NCI-H128 (cell line): ENCODE measurements around the gene MAGEF1.

ENCODE experiments used
- DNase-seq: peaks from one replicate; lab custom pipeline; 2025; ENCODE audit not compliant: unreplicated experiment; lab: John Stamatoyannopoulos, UW

Gene MAGEF1

DNA sequence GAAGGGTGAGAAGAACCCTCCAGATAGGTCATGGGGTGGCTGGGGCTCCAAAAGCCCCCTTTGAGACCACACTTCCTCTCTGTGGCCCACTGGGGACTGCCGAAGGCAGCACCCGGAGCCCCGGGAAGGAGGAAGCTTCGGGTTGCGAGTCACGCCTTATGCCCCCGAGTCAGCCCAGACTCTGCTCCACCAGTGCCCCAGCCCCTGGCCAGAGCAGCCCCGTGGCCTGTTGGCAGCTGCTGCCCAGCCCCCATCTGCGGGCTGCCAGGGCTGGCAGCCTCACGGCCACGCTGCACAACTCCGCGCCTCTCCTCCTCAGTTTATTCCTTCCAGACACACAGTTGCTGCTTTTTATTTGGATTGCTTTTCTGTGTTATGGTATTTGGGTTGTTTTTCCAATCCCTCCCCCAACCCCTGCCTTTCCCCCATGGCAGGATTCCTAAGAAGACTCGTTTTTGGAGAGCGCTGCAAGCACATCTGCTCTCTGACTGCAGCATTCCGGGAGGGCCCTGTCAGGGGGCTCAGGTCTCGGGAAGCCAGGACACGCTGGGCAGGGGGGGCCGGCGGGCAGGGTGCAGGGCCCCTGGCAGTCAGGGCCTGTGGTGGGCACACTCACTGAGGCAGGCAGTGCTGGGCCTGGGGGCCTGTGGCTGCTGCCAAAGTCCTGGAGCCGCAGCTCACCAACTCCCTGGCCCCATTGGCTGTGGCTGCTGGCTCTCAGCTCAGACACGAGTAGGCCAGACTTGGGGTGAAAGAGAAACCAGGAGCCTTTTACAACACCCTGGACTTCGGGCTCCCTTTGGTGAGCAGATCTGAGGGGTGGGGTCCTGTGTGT, 20.2 kb downstream of the MAGEF1 start:
- no peak for DNase-seq

DNA sequence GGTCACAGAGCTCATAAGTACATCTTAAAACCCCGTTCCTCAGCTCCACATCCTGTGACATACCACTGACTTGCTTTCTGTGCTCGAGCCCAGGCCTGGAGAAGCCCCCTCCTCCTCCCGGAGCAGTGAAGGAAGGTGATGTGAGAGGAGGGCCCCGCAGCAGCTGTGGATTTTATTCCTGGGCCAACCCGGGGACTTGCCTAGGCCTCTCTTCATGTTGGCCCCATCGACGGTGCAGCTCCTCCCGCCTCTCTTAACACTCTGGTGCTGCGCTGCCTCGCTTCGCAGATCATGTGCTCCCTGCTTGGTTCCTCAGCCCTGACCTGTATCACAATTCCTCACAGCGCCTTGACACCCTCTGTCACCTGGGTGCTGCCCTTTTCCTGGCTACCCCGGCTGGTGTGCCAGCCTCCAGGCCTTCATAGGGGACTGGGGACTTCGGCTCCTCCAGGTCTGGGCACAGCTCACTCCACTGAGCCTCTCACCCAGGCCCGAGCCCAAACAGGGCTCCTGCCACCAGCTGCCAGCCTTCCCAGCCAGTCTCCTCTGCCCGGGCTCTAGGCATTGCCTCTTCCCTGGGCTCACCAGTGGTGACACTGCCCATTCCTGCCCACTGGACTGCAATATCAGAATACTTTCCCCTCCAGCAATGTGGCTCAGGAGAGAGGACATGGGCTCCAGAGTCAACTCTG, 21.5 kb downstream of the MAGEF1 start:
- no peak for DNase-seq

DNA sequence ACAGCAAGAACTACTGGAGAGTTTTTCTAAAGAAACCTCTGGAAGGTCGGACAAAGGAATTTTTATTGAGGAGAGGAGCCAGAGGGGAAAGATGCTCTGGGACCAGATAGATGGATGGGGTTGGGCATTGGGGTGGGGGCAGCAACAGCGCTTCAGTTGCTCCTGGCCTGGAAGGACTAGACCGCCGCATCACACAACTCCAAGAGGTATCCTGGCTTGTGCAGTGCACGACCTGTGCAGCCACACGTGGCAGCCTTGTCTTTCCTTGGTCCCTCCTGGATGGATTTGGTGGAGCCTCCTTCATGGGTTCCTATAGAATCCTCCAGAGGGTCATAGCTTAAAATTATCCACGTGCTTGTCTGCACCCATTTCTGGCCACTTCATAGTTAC, 23.0 kb downstream of the MAGEF1 start:
- no peak for DNase-seq

DNA sequence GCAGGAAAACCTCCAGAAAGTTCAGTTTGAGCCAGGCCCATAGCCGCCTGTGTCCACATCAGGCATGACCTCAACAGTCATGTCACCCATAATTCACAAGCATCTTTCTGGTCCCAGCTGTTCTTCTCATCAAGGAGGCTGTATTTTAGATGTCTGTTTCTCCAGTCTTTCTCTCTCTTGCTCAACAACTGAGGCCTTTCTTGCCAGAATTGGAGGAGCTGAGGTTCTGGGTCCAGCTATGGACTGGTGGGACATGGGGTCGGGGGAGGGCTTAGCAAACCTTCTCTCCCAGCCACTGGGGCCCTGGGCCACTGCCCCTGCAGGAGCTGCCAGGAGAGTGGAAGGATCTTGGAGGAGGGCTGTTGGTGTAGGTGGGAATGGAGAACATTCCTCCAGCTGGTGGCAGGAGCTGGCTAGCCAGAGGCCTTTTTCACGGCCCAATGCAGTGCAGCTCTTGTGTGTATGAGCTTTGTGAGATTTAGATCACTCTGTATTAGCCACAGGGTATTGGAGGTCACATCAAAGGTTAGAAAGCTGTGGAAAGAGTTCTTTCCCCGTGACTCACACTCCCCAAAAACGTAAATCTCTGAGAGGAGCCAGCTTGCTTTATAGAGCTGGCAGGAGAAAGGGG, 23.5 kb downstream of the MAGEF1 start:
- no peak for DNase-seq

DNA sequence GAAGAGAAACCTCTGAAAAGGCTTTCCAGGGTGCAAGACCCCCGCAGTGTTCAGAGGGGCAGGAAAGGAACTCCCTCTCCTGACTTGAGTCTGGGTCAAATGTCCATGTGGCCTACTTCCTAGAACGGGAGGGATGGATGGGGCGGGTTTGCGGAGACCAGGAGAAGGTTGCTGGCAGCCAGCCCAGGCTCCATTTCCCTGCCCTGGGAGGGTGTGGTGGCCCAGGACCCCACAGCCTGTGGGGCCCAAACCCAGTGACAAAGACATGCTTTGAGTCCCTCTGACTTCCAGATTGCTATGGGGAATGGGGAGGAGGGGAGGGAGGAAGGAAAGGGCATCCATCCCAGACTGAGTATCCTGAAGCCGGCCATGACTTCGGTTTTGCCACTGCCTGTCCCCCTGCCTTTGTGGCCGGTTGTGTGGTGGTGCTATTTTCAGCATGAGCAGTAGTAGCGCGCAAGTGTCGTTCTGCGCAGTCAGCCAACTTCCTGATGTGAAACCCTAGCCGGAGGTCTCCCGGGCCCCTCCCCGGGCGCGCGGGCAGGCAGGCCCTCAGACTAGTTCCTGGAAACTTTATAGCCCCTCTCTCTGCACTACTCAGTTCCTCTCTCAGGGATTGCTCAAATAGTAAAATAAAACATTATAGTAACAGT, 24.4 kb downstream of the MAGEF1 start:
- DNase-seq: no peak

DNA sequence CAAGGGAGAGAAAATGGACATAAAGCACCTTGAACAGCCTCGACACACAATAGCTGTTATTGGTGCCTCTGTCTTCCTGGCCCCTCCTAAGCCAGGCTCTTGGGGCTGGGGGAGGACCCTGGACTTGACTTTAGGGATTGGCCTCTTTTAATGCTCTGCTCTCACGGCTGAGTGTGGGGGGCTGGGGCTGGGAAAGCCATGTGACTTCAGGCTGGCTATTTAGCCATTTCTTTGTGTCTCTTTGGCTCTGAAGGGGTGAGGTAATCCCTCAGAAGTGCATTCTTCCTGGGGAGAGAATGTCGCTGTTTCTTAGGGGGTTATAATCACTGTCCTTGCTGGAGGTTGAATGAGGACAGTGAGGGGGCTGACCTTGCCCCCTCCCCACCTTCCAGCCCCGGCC, 26.2 kb downstream of the MAGEF1 start:
- no peak for DNase-seq

DNA sequence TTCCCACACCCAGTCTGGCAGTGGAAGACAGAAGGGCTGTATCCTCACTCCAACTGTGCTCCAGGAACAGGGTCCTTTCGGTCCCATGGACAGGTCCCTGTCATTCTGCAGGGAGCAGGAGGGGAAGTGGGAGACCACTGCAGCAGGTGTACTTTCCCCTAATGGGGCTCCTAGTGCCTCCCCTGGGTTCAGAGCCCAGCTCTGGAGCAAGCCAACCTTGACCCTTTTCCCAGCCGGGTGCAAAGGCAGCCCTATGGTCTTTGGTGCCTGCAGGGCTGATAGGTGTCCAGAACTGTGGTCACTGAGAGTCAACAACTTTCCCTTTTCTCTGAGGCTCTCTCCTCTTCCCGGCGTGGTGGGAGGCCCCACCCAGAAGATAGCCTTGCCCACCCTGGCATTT, 26.8 kb downstream of the MAGEF1 start:
- no peak for DNase-seq

DNA sequence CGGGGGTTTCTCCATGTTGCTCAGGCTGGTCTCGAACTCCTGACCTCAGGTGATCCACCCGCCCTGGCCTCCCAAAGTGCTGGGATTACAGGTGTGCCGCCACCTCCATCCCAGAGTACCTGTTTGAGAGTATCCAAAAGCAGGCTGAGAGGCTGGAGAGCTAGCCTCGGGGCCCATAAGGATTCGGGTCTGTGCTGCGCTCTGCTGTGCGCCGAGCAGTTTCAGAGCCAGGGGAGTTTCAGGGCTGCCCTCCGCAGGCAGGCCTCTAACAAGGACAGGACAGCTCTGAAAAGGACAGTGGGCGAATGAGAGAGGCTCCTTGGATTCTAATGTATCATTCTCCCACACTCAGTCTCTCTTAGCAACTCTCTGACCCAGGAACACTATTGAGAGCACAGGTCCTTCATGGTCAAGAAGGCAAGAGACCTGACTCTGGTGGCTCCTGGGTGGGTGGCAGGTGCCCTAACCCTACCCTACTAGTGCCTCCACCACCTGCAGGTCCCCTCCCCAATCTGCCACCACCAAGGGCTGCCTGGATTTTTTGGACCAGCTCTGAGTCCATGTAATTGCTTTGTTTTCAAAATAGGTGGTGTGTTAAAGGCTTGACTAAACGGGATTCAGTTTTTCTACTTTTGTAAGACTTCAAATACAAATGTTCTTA, 27.8 kb downstream of the MAGEF1 start:
- DNase-seq: no peak

DNA sequence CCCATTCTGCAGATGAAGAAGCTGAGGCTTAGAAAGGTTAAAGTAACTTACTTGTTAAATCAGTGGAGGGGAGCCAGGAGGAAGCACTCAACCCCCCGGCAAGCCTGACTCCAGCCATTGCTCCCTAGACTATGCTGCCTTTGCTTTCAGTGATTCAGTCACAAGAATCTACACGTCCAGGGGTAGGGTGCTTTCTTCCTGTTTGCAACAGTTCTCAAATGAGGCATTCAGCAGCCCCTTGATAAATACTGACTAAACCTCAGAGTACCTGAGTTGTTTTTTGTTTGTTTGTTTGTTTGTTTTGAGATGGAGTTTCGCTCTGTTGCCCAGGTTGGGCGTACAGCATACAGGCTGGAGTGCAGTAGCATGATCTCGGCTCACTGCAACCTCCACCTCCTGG, 28.6 kb downstream of the MAGEF1 start:
- no peak for DNase-seq

DNA sequence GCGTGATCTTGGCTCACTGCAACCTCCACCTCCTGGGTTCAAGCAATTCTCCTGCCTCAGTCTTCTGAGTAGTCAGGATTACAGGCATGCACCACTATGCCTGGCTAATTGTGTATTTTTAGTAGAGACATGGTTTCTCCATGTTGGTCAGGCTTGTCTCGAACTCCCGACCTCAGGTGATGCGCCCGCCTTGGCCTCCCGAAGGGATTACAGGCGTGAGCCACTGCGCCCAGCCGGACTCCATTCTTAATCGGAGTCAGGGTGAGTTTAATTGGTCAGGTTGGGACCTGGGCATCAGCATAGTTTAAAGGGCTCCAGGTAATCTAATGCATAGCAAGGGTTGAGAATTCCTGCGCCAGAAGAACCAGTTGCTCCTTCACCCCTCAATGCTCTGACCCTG, 29.2 kb downstream of the MAGEF1 start:
- no peak for DNase-seq

DNA sequence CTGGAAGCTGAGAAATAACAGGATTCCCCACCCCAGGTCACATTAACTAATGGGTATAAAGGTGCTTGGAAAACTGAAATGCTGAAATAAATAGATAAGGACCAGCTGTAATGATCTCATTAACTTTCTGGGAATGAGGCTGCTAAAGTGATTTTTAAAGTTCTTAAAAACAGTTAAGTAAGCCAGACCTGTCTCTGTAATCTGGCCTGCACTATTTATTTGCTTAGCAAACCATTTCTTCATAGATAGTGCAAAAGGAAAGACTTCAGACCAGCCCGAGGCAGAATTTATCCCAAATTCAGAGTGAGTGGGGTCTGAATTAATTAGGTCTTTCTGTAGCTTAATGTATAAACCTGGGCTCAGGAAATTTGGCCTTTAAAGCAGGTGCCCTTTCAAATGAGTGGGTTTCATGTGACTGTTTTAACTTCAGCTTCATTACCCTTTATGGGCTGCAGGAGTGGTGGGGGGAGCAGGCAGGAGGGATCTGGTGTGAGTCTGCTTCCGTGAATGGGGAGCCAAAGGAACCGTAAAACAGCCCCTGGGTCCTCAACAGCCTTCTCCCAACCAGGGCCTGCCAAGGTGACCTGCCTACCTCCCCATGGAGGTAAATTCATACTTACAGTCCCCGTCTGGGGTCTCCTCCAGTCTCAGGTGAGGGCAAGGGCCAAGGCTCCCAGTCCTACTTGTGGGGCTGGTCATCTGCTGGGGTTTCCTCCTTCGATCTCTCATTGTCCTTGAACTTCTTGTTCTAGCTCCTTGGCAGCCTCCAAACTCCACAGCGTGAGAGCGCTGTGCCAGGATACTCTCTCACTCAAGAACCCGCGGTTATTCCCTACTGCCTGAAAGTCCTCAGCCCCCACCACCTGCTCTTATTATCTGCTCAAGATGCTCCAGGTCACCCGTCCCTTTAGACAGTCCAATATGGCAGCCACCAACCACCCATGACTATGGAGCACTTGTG, 31.2 kb downstream of the MAGEF1 start:
- DNase-seq: no peak

DNA sequence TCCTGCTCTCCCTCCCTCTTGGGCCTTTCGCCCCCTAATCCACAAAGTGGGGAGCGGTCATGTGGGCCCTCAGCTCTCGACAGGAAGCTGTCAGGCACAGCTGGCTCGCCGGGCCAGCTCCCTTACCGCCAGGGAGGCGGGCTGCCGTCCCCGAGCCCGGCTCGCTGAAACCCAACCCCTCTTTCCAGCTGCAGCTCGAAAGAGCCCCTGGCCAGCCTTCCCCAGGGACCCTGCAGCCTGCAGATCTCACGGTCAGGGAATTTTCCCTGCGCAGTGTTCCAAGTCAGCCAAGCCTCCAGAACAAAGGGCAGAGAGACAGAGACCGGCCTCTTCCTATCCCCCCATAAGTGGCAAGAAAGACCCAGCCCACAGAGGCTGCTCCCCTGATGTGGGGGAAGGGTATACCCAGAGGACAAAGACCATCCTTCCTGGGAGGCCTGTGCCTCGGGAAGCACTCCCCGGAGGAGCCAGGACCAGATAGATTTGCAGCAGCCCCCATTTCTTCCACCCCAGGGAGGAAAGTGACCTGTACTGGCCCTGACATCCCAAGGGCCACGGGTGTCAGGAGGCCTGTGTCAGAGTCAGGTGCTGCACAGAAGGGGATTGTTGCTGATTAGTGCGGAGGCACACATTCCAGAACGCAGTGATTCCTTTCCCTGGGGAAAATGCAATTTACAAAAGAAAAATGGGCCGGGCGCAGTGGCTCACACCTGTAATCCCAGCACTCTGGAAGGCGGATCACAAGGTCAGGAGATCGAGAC, 32.6 kb downstream of the MAGEF1 start:
- DNase-seq: no peak

DNA sequence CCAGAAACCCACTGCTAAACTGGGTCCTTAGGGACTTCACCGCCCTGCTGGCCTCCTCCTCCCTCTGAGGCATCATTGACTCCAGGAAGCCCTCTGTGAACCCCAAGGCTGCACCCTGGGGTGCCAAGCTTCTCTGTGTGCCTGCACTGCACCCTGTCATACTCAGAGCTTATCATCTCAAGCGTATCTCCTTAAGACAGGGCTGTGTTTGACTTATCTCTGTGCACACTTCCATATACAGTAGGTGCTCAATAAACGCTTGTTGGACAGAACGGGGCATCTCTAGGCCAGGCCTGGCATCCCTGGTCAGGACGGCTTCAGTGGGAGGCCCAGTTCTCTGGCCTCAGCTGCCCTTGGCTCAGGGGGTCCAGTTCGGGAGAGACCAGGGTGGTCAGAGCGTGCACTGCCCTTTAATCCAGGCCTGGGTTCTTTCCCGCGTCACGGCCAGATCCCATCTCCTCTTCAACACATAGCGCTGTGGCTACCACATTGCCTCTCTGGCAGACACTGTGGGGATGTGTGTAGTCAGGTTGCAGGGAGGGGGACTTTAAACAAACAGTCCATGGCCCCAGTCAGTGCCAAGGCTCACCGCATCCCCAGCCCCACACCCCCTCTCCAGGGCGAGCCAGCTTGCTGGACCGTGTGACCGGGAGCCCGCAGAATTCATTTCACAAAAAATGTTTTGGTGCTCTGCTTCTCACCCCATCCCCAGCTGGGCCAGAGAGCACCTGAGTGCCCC, 33.4 kb downstream of the MAGEF1 start:
- no peak for DNase-seq

DNA sequence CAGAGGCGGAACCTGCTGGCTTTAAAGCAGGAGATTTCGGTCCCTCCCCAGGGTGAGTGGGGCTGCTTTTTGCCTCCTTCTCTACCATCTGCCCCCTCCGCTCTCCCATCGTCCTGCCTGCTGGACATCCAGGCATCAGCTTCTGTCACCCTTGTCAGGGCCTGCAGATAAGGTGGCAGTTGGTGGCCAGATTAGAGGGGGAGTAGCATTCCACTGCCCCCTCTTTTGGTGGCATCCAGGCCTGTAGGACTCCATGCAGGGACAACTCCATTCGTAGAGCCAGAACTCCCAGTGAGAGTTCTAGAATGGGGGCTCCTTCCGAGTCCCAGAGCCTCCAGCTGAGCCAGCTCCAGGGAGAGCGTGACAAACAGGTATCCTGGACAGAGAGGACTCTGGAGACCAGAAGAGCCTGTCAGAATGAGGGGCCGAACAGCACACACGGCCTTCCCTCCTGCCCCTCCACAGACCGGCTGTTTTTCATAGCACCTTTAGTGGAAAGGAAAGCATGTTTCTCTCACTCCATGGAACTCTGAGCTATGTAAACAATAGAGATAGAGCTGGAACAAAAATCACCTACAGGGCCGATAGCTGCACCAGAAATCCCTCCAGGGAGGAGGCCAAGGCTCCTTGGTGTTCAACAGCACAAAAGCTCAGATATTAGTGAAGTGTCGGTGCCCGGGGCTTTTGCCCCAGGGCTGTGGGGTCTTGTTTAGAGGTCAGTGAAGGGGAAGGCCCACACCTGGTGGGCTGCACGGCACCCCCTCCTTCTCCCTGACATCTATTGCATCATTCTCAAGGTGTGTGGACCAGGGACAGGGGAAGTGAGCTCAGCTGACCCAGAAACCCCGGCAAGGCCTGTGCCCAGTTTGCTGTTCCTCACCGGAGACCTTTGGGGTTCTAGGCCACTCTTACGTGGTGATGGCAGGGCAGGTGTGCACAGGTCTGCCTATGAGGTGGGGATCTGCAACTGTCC, 34.2 kb downstream of the MAGEF1 start:
- DNase-seq: no peak

DNA sequence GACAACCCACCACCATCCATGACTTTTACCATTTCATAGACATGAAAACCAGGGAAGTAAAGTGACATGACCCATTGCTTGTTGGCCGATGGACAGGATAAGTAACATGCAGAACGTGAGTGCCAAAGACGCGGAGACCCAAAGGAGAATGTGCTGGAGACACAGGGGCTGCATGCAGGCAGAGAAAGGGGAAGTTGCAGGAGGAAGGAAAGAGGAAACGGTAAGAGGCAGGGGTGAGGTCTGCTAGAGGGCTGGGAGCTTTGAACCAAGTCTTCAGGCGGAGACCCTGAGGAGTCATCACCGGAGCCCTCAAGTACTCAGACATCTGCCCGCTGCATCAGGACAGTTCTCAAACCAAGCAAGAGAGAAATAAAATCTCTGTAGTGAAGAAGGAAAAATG, 34.9 kb downstream of the MAGEF1 start:
- no peak for DNase-seq

DNA sequence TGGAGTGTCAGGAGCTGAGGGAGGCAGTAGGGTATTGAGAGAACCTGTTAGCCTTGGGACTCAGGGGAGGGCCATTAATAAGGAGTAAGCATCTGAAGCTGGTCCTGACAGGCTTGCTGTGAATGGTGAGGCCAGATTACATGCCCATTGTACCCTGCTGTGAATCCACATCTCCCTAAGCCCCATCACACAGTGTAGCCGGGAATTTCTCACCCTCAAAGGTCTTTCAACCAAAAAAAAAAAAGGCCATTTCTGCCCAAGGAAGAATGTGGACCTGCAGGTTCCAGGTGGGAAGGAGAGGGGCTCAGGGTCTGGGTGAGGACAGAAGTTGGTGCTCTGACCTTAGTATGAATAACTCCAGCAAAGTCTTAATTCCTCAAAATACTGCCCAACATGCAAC, 37.2 kb downstream of the MAGEF1 start:
- no peak for DNase-seq
